RKO (cell line): ENCODE data around the gene HJURP.
A peak's percentile ranks its signal among the peaks of the same experiment; 100 is the strongest.
"Not testable (repeated sequence)": the region's sequence is repeated elsewhere in the genome, so short reads cannot be mapped to it uniquely, and the experiment has no call there.

Experiments used
- DNase-seq: peaks from one replicate; pipeline ENCODE4 v3.0.0-alpha.2; 2016; ENCODE audit warnings: low spot score

The HJURP gene, protein sequence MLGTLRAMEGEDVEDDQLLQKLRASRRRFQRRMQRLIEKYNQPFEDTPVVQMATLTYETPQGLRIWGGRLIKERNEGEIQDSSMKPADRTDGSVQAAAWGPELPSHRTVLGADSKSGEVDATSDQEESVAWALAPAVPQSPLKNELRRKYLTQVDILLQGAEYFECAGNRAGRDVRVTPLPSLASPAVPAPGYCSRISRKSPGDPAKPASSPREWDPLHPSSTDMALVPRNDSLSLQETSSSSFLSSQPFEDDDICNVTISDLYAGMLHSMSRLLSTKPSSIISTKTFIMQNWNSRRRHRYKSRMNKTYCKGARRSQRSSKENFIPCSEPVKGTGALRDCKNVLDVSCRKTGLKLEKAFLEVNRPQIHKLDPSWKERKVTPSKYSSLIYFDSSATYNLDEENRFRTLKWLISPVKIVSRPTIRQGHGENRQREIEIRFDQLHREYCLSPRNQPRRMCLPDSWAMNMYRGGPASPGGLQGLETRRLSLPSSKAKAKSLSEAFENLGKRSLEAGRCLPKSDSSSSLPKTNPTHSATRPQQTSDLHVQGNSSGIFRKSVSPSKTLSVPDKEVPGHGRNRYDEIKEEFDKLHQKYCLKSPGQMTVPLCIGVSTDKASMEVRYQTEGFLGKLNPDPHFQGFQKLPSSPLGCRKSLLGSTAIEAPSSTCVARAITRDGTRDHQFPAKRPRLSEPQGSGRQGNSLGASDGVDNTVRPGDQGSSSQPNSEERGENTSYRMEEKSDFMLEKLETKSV

DNA sequence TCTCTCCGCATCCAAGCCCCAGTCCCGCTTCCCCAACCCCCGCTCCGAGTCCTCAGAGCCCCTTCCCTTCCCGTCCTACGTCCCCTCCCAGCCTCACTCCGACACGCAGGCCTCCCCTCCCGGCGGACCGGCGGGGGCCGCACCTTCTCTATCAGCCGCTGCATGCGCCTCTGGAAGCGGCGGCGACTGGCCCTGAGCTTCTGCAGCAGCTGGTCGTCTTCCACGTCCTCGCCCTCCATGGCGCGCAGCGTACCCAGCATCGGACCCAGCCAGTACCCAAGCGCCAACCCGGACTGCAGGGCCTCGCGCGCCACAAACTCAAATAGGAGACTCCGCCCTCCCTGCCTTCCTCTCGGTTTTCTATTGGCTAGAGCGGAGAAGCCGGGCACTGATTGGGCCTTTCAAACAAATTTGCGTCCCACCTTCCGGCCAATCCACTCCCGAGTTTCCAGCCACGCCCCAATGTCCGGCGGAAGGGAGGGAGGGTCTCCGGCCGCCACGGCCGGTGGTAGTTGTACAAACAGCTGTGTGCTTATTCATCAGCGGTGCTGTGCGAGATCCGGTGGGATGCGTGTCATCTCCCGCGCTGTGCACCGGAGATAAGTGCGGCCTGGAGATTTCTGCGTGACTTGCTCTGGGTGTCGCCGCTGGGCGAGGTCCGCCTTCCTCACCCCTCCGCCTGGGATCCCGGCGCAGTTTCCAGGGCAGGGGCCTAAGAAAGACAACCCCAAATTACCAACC, at the start of gene HJURP:
Gene HJURP (minus strand): TSS at position 295 of the 741 bp plus-strand sequence. CDS start 35 bp downstream, at position 260.
- peak; percentile 96 for DNase-seq

DNA sequence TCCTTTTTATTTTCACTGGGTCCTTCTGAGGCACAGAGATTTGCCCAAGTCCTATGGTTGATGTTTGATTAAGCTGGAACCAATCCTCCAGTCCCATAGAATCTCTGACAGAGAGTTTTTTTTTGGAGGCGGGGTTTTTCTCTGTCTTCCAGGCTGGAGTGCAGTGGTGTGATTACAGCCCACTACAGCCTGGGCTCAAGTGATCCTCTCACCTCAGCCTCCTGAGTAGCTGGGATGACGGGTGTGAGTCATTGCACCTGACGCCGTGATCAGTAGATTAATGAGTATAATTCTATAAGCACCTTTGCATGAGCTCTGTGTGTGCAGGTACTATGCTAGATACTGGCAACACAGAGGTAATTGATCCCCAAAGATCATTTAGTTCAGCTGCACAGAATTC, 47.5 kb upstream of the HJURP start:
- no peak for DNase-seq

DNA sequence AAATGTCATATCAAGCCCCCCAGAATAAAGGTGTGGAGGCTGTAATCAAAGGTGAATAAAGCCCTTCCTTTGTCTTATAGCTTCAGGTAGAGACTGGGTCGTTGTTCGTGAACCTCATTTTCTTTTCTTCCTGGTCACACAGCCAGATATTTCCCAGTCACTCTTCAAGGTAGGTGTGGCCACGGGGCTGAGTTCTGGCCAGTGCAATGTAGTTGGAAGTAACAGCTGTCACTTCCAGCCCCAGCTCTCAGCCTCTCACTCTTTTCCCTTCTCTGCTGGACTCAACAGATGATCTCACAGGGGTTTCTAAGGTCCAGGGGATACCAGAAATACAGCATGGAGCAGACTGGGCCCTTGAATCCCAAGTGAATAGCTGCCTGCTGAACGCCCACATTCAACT, 47.0 kb upstream of the HJURP start:
- no peak for DNase-seq

DNA sequence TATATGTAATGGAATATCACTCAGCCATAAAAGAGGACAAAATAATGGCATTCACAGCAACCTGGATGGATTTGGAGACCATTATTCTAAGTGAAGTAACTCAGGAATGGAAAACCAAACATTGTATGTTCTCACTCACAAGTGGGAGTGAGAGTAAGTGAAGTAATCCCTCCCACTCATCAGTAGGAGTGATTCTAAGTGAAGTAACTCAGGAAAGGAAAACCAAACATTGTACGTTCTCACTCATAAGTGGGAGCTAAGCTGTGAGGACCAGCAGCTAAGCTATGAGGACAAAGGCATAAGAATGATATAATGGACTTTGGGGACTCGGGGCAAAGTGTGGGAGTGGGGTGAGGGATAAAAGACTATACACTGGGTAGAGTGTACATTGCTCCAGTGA, 41.9 kb upstream of the HJURP start:
- not testable (repeated sequence) for DNase-seq

DNA sequence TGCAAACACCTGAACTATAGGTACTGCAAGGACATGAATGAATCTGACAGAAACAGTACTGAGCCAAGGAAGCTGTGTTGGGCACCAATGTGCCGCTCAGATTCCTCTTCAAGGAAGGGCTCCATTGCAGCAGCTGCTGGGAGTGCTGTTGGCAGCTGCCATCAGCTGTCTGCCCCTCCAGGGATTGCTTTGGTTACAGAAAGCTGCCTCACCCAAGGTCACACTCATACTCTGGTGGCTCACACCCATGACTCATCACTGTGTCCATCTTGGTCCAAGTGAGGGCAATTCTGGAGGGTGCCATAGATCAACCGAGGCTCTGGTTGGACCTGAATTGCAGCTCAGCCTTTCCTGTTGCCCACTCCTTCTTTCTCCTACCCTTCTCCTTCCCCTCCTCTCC, 38.5 kb upstream of the HJURP start:
- DNase-seq = peak; percentile 41

DNA sequence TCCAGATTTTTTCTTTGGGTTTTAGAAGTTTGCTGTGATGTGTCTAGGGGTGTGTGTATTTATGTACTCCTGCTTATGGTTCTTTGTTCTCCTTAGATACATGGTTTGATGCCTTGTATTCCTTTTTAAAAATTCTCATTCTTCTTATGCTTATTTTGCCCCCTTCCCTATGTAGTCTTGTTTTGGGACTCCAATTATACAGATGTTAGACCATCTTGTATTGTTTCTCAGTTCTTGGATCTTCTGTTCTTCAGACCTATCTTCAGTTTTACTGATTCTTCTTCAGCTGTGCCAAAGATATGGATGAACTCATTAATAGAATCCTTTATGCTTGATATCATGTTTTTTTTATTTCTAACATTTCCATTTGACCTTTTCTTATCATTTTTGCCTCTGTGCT, 28.0 kb upstream of the HJURP start:
- no peak for DNase-seq

DNA sequence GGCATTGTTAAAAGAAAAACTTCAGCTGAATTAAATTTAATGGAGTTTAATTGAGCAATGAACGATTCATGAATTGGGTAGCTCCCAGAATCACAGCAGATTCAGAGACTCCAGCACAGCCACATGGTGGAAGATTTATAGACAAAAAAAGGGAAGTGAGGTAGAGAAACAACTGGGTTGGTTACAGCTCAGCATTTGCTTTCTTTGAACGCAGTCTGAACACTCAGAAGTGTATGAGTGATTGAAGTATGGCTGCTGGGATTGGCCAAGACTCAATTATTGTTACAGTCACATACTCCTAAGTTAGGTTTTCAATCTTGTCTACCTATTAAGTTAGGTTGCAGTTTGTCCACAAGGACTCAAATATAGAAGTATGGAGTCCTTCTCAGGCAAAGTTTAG, 17.8 kb upstream of the HJURP start:
- DNase-seq = not testable (repeated sequence)

DNA sequence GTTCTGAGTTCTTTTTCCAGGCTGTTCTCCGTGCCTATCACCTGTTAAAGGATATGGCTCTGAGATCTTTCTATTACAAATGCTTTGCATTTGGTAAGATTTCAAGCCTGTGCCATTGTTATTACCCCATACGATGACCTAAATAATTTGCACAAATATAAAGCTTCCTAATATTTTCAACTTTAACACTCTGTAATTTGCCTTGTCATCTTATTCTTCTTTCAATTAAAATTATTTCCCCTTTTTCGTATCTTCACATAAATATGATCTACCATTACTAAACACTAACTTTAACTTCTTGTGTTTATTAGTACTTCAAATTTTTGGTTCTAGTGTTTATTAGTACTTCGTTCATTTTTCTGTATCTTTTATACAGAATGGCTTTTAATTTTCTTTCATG, 17.1 kb upstream of the HJURP start:
- no peak for DNase-seq

DNA sequence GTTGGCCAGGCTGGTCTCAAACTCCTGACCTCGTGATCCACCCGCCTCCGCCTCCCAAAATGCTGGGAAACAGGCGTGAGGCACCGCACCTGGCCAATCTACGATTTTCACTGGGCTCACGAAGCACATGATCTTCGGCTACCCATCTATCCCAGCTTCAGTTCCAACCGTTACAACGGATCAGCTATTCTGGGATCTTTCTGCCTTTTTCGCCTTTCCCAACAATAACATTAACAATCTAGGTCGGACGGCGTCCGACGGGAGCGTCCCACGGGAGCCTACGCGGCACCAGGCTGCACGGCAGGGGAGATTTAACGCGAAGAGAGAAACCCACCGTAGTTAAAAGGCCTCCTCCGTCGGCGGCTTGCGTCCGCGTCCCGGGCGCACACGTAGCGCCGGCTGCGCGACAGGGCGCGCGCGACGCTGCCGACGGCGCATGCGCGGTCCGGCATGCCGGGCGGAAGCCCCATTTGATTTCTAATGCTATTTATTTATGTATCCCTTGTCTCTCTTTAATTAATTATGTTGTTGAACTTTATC, 13.7 kb upstream of the HJURP start, which contains the start of gene MSL3B:
Gene MSL3B (minus strand): TSS at position 394 of the 540 bp plus-strand sequence.
- peak; percentile 73 for DNase-seq

DNA sequence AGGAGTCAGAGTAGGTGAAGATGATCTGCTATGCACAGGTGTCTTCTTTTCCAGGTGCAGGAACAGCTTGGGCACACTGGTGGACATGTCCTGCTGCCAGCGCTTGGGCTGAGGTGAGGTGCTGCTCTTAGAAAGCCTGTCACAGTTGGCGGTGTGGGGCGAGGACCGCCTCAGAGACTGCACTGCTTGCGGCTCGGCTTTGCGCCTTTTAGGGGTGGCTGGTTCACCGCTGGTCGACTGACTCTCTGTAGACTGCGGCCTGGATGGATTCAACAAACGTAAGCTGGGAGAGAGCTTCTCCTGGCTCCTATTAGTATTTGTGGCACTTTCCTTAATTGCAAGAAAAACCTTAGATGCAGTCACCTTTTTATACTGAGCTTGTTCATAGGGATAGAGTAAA, 12.1 kb upstream of the HJURP start:
- no peak for DNase-seq

DNA sequence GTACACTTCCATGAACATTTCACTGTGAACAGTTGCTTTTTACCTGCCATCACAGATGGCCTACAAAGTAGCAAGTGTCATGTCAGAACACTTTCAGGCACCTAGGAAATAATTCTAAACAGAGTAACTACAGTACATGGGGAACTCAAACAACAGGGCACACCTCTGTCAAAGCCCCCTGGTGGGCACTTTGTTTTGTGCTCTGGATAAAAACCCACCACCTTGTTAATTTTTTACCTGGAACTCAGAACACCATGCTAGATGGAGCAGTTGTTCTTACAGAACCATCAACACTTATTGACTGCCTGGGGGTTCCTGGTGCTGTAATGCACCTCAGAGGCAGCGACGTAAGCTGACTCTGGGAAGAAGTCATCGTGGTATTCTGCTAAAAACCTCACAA, 11.5 kb upstream of the HJURP start:
- DNase-seq = no peak

DNA sequence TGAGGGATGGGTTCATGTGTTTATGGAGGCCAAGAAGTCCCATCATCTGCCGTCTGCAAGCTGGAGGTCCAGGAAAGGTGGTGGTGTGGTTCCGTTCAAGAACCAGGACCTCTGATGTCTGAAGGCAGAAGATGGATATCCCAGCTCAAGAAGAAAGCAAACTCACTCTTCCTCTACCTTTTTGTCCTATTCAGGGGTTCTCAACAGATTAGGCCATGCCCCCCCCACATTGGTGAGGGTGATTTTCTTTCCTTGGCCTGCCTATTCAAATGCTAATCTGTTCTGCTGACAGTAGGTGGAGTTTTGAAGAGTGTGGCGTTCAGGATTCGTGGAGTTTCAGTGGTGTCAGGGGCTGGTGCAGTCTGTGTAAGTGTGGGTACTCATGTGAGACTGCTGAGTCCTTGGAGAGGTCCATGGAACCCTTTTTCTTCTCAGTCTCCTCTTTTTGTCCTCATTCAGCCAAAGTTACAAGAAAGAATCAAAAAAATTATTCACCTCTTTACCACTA, 8.0 kb upstream of the HJURP start:
- no peak for DNase-seq

DNA sequence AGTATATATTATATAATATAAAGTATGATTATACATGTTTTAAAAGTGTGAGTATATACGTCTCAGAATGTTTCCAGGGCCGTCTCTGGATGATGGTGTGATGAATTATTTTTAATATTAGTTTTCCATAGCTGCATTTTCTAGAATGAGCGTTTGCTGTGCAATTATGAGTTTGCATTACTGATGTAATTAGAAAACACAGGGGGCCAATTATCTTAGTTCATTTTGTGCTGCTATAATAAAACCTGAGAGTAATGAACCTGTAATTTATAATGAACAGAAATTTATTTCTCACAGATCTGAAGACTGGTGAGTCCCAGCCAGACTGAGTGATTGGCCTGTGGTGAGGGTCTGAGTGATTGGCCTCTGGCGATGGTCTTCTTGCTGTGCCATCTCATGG, 4.0 kb upstream of the HJURP start:
- DNase-seq = no peak

DNA sequence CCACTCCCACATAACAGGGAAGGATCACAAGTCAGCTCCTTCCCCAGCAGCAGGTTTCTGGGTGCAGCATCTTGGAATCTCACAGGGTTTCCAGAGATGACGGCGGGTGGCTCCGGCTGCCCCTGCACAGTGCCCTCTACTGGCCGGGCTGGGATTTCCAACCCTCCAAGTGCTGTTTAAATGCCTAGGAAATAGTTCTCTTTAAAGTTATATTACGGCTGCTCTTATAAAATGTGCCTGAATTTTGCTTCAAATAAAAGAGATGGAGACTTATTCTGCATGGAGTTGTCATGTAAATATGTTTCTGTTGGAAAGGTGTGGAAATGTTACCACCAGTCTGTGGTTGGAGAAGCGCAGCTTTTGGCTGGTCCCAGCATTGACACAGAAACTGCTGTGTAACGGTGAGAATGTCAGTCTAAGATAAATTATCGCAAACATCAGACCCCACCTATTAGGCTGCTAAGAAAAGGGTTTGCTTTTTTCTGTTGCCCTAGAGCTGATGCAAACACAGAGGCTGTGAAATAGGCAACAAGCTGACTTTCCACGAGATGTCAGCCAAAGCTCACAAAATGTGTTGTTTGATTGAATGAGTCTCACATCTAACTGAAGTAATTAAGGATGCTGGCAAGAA, 3.3 kb upstream of the HJURP start:
- no peak for DNase-seq

DNA sequence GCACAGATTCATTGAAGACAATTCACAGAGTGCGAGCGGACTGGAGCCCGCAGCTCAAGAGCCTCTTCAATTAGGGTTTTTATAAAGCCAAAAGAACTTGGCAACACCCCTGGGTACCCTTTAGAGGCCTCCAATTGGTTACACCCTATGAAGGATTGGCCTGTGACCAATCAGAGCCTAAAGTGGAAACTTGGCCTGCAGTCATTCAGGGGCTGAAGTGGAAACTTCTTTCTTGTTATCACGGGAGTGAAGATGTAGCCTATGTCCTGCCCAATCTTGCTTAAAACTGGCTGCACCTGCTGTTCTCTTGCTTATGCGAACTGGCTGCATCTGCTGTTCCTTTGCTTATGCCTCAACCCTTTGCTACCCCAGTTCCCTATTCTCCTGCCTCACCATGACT, 1.8 kb upstream of the HJURP start:
- no peak for DNase-seq

DNA sequence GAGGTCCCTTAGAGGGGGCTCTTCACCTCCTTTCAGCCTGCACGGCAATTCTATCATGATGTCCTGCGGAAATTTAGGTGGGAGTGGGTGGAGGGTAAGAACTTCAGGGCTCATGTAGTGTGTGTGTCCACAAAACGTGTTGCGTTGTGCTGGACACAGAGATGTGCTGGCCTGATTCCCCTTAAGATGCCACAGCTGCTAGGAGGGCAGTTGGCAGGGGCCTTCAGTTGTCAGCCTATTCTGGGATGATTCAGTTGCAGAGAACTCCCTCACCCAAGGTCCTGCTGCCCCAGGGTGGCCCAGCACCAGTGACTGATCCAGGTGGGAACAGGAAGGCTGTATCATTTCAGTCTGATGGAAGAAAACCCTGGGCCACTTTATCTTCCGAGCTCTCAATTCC, 1.0 kb upstream of the HJURP start:
- DNase-seq = no peak

DNA sequence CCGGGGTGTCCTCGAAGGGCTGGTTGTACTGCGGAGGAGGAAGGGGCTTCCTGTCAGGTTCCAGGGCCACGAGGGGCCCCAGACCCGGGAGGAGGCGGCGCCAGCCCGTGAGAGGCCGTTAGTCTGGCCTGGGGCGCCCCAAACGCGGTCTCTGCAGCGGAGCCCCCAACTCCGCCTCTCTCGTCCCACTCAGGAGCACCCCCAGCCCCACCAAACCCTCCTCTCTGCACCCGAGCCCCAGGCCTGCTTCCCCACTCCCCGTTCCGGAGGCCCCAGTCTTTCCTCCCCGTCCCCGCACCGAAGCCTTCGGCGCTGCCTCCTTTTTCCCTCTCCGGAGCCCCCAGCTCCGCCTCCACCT, 473 bp downstream of the HJURP start:
- no peak for DNase-seq

DNA sequence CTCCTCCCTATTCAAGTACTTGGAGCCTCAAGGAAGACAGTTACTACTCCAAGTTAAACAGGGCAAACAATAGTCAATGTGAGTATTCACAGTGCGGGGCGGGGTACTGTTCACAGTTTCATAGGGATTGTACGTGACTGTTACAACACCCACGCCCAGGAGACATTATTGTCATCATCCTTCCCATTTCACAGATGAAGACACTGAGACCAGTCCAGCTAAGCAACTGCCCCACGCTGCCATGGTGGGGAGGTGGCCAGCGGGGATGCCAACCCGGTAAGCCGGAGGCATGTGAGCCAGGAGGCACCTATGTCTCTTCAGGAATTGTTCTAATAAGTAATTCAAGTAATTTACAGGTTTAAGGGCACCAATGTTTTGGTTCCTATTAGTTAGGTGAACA, 982 bp downstream of the HJURP start:
- DNase-seq = peak; percentile 59

DNA sequence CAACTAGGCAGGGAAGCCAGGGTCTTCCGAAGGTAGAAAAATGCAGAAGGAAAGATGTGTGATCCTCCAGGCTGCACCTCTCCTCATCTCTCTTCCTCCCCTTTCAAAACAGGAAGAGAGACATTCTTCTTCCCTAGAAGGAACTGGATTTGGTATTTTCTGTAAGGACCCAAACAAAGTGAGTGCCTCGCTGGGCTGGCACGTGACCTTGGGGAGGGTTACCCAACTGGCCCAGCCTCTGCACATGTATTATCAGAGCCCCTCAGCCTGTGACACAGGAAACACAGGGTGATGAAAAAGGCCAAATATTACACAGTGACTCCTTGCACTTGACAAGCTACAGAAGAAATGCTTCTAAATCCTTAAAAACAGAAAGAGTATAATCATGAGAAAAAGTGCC, 2.3 kb downstream of the HJURP start:
- DNase-seq = peak; percentile 34

DNA sequence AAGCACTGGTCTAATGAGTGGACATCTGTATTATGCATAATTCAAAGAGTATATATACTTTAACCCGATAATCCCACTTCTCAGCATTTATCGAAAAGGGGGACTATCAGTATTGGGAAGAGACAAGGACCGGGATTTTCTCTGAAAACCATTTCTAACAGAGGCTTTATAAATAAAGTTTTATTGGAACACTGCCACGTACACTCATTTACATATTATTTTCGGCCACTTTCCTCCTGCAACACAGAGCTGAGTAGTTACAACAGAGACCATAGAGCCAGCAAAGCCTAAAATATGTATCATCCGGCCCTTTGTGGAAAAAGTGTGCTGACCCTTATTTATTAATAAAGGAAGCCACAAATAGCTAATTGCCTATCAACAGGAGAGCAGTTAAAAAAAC, 3.2 kb downstream of the HJURP start:
- DNase-seq = no peak

DNA sequence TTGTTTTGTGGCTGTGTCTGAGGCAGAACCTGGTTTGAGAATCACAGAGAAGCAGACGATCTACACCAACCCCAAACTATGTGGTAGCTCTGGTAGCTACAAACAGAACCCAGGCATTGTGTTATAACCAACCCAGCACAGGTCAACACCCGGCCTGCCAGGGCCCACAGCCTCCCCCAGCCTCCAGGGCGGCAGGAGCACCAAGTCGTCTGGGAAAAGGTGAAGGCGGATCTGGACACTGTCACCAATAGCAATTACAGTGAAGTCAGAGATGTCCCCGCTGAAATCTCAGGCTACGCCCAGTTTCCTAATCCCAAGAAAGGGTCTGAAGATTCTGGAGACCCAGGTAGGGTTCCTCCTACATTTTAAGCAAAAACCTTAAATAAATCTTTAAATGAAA, 3.6 kb downstream of the HJURP start:
- DNase-seq = no peak
